OCI-LY1 (cell line): ENCODE measurements around the gene PDE6H.

Source experiments
- EZH2 ChIP-seq: fragments of 200-600 bp; sonication (generic), shearing (Covaris generic); IDR thresholded peaks from 2 replicates; pipeline ENCODE4 v1.8.0; 2017; ENCODE audit warnings: borderline replicate concordance, mixed run types, mild to moderate bottlenecking, antibody characterized with exemption, low read length, moderate library complexity, mixed read lengths
- TF ChIP-seq, protein P1 (sequence below): fragments of 200-600 bp; sonication (generic), shearing (Covaris generic); IDR thresholded peaks from 2 replicates; pipeline ENCODE4 v1.5.1; 2017; ENCODE audit warnings: mild to moderate bottlenecking, antibody characterized with exemption, low read length, moderate library complexity, mixed read lengths

DNA sequence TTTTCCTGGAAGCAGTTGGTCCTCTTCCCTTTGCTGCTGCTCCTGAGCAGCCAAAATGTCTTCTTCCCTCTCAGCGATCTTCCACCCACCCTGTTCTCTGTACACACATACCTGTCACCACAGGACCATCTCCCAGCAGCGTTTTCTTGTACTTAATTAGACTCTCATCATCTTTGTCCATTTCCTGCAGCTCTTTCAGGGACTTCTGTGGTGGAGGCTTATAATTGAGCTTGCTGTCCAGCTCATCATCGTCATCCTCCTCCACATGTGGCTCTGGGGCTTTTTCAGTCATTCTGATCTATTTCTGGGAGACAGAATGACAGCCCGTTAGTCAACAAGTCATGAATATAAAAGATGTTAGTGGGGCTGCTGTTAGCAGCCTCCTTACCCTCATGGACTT is 22.4 kb upstream of the PDE6H start:
- TF ChIP-seq, protein P1, sequence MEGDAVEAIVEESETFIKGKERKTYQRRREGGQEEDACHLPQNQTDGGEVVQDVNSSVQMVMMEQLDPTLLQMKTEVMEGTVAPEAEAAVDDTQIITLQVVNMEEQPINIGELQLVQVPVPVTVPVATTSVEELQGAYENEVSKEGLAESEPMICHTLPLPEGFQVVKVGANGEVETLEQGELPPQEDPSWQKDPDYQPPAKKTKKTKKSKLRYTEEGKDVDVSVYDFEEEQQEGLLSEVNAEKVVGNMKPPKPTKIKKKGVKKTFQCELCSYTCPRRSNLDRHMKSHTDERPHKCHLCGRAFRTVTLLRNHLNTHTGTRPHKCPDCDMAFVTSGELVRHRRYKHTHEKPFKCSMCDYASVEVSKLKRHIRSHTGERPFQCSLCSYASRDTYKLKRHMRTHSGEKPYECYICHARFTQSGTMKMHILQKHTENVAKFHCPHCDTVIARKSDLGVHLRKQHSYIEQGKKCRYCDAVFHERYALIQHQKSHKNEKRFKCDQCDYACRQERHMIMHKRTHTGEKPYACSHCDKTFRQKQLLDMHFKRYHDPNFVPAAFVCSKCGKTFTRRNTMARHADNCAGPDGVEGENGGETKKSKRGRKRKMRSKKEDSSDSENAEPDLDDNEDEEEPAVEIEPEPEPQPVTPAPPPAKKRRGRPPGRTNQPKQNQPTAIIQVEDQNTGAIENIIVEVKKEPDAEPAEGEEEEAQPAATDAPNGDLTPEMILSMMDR, result no peak
- no peak for TF ChIP-seq EZH2
